ENCODE data around the gene IRAK4. TPM values are rescaled to one million over a fixed set of nuclear protein-coding genes. Genes with fewer than 3 reads are reported as not detected.

IRAK4 gene
- polyA plus RNA-seq, 3 donors = 17.3 to 44.6 (median 29.0) TPM

DNA sequence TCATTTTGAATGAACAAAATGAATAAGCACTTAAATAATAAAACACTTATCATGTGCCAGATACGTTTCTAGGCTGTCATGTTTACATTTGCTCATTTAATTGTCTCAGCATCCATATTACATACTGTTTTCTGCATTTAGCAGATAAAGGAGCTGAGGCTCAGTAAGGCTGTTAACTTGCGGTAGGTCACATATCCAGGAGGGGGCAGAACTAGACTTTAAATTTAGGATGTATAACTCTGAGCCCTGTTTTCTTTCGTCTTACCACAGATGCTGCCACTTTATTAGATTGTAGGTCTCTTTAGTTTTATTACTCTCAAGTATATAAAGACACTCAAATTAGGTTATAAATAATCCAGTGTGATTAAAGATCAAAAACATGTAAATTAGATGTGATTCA lies 17.7 kb downstream of the IRAK4 start:
- DNase-seq = peak in 1 of 3 donors; percentile 4
- no peaks in the 10 kb centered on the region for H3K4me1 Mint-ChIP-seq
- WGBS (ENCODE audit: insufficient coverage) = no CpG with 5 or more reads among the region's 3 CpGs
- H3K9ac ChIP-seq (ENCODE audit: insufficient read depth, low read length, poor library complexity, severe bottlenecking) = no peak overlapping the region
- H3K27me3 ChIP-seq (ENCODE audit: control insufficient read depth in 2 of 2, insufficient read depth in 2 of 2, low read length in 2 of 2) = no peaks in the 10 kb centered on the region
- no peak overlapping the region for H3K27ac ChIP-seq (ENCODE audit: low read depth in 1 of 2, low read length in 2 of 2)
- H3K27me3 Mint-ChIP-seq (ENCODE audit: low read depth in 3 of 3) = no peaks in the 10 kb centered on the region
- no peak overlapping the region for H2AFZ ChIP-seq (ENCODE audit: insufficient read depth, low read depth, low read length, poor library complexity, severe bottlenecking)
- H4K20me1 ChIP-seq (ENCODE audit: insufficient read depth, low read length) = no peaks in the 10 kb centered on the region
- H3K79me2 ChIP-seq (ENCODE audit: insufficient read depth, low read length) = no peaks in the 10 kb centered on the region
- H3K4me3 Mint-ChIP-seq = no peak overlapping the region
- H3K4me1 ChIP-seq (ENCODE audit: control insufficient read depth in 1 of 2, insufficient read depth in 2 of 2, low read length in 2 of 2) = no peaks in the 10 kb centered on the region
- no peaks in the 10 kb centered on the region for H3K9me3 Mint-ChIP-seq
- TF ChIP-seq, protein P1, sequence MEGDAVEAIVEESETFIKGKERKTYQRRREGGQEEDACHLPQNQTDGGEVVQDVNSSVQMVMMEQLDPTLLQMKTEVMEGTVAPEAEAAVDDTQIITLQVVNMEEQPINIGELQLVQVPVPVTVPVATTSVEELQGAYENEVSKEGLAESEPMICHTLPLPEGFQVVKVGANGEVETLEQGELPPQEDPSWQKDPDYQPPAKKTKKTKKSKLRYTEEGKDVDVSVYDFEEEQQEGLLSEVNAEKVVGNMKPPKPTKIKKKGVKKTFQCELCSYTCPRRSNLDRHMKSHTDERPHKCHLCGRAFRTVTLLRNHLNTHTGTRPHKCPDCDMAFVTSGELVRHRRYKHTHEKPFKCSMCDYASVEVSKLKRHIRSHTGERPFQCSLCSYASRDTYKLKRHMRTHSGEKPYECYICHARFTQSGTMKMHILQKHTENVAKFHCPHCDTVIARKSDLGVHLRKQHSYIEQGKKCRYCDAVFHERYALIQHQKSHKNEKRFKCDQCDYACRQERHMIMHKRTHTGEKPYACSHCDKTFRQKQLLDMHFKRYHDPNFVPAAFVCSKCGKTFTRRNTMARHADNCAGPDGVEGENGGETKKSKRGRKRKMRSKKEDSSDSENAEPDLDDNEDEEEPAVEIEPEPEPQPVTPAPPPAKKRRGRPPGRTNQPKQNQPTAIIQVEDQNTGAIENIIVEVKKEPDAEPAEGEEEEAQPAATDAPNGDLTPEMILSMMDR (IDR thresholded peaks at IDR 0.05) = peak; percentile 38
- intact Hi-C loops (cut with micrococcal nuclease) = loop anchor here in 1 of 2 donors (5.0 kb wide), 1 partner anchor 106 kb away; no protein-coding TSS in a partner anchor
- H3K36me3 Mint-ChIP-seq = peaks cover 40 to 41% of the 10 kb centered on the region in 2 donors
- H3K27ac Mint-ChIP-seq = no peak overlapping the region
- H3K4me2 ChIP-seq (replicated peaks; ENCODE audit: extremely low read depth, low read length, poor library complexity, severe bottlenecking) = no peak overlapping the region
- H3K4me3 ChIP-seq (replicated peaks in 1 of 3; ENCODE audit: low read depth in 2 of 3, low read length in 3 of 3) = no peak overlapping the region
- peaks cover 89 to 99% of the 10 kb centered on the region in 2 donors for H3K36me3 ChIP-seq (replicated peaks in 1 of 2; ENCODE audit: control insufficient read depth in 1 of 2, insufficient read depth in 2 of 2, low read length in 2 of 2)
- no peaks in the 10 kb centered on the region for H3K9me3 ChIP-seq (replicated peaks in 1 of 2; ENCODE audit: control insufficient read depth in 1 of 2, insufficient read depth in 1 of 2, low read length in 2 of 2)

DNA sequence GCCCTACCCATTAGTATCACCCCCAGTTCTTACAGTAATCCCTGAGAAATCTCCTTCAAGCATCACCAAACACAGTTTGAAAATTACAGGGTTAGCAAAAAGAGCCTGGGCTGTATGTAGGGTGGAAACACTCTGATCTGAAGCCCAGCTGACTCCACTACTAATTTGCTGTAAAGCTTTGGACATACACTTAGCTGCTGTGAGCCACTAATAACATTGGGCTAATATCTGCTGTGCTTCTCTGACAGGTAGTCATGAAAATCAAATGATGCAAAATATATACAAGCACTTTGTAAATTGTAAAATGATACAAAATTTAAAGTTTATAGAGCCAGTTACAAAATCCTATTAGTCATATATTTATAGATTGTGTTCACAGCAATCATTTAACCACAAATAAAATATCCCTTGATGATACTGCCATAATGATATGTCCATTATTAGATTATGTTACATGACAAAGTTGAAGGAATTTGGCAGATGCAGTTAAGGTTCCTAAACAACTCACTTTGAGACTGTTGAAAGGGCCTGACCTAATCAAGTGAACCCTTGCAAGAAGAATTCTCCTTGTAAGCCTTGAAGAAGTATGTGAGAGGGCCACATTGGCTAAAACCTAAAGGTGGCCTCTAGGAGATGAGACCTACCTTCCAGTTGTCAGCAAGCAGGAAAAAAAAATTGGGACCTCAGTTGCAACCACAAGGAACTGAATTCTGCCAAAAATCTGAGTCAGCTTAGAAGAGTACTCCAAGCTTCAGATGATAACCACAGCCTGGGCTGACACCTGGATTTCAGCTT lies 28.3 kb downstream of the IRAK4 start:
- H3K4me3 ChIP-seq (replicated peaks in 1 of 3; ENCODE audit: low read depth in 2 of 3, low read length in 3 of 3) = no peak overlapping the region
- peaks cover 61 to 62% of the 10 kb centered on the region in 2 donors for H3K36me3 ChIP-seq (replicated peaks in 1 of 2; ENCODE audit: control insufficient read depth in 1 of 2, insufficient read depth in 2 of 2, low read length in 2 of 2)
- TF ChIP-seq, protein P1 (IDR thresholded peaks at IDR 0.05) = no peak
- H3K27me3 Mint-ChIP-seq (ENCODE audit: low read depth in 3 of 3) = peaks cover 0 to 2% (median 0%) of the 10 kb centered on the region in 3 donors
- no peak overlapping the region for H3K27ac ChIP-seq (ENCODE audit: low read depth in 1 of 2, low read length in 2 of 2)
- no peak overlapping the region for H3K4me2 ChIP-seq (replicated peaks; ENCODE audit: extremely low read depth, low read length, poor library complexity, severe bottlenecking)
- no peak for DNase-seq
- H3K79me2 ChIP-seq (ENCODE audit: insufficient read depth, low read length) = no peaks in the 10 kb centered on the region
- no peak overlapping the region for H3K9ac ChIP-seq (ENCODE audit: insufficient read depth, low read length, poor library complexity, severe bottlenecking)
- H3K36me3 Mint-ChIP-seq = peaks cover 49 to 54% of the 10 kb centered on the region in 2 donors
- H3K27me3 ChIP-seq (ENCODE audit: control insufficient read depth in 2 of 2, insufficient read depth in 2 of 2, low read length in 2 of 2) = no peaks in the 10 kb centered on the region
- H3K4me3 Mint-ChIP-seq = no peak overlapping the region
- H4K20me1 ChIP-seq (ENCODE audit: insufficient read depth, low read length) = no peaks in the 10 kb centered on the region
- no peaks in the 10 kb centered on the region for H3K4me1 Mint-ChIP-seq
- peak overlapping the region in 1 of 7 donors; percentile 1 for H3K27ac Mint-ChIP-seq
- no peaks in the 10 kb centered on the region for H3K9me3 Mint-ChIP-seq
- H3K9me3 ChIP-seq (replicated peaks in 1 of 2; ENCODE audit: control insufficient read depth in 1 of 2, insufficient read depth in 1 of 2, low read length in 2 of 2) = no peaks in the 10 kb centered on the region
- intact Hi-C loops (cut with micrococcal nuclease) = no loop called here
- H2AFZ ChIP-seq (ENCODE audit: insufficient read depth, low read depth, low read length, poor library complexity, severe bottlenecking) = no peak overlapping the region
- no peaks in the 10 kb centered on the region for H3K4me1 ChIP-seq (ENCODE audit: control insufficient read depth in 1 of 2, insufficient read depth in 2 of 2, low read length in 2 of 2)
